H1 (cell line): Measurements from ENCODE around the gene INHA. TPM values are rescaled to one million over a fixed set of nuclear protein-coding genes. Genes with fewer than 3 reads are reported as not detected.

Experiments used
- CTCF ChIA-PET: fragments of 300-600 bp; sonication (Branson Sonifier 250); formaldehyde crosslinking; loops from one replicate; lab custom pipeline; 2021; ENCODE audit not compliant: partially characterized antibody; lab: Charles Lee
- POLR2A ChIA-PET: fragments of 300-600 bp; sonication (Branson Sonifier 250); formaldehyde crosslinking; loops from one replicate; lab custom pipeline; 2021; ENCODE audit warnings: inconsistent platforms; ENCODE audit not compliant: partially characterized antibody; lab: Charles Lee
- DNase-seq, 2 experiments: peaks; one replicate each; pipeline versions ENCODE4 v3.0.0 to v3.0.0-alpha.2; 2010 to 2022; ENCODE audit warnings: low spot score in 2 of 2, low read depth in 1 of 2, mixed read lengths in 1 of 2
- FAIRE-seq: peaks from 2 replicates; lab custom pipeline; 2011; peaks lifted over from hg19 to GRCh38; lab: Jason Lieb, UNC
- H2AFZ ChIP-seq: 2 replicates; pipeline ENCODE4 v1.8.1; 2012; ENCODE audit warnings: low read length, inconsistent platforms
- H2AK5ac ChIP-seq: 2 replicates; pipeline ENCODE4 v1.6.1; 2013; ENCODE audit warnings: low read depth, low read length
- H2BK120ac ChIP-seq: replicated peaks from 2 replicates; pipeline ENCODE3; 2013; ENCODE audit warnings: low read depth, low read length, inconsistent platforms
- H2BK12ac ChIP-seq: 2 replicates; pipeline ENCODE4 v1.6.1; 2013; ENCODE audit warnings: low read depth, low read length
- H2BK15ac ChIP-seq: 2 replicates; pipeline ENCODE4 v1.6.1; 2013; ENCODE audit warnings: low read length
- H2BK20ac ChIP-seq: 2 replicates; pipeline ENCODE4 v1.6.1; 2013; ENCODE audit warnings: low read length
- H2BK5ac ChIP-seq: 2 replicates; pipeline ENCODE4 v1.6.1; 2013; ENCODE audit warnings: low read depth, low read length
- H3K14ac ChIP-seq: 2 replicates; pipeline ENCODE4 v1.6.1; 2013; ENCODE audit warnings: inconsistent platforms; ENCODE audit not compliant: insufficient read length
- H3K18ac ChIP-seq: 2 replicates; pipeline ENCODE4 v1.6.1; 2013; ENCODE audit warnings: low read length; ENCODE audit errors: extremely low read depth
- H3K23ac ChIP-seq: 2 replicates; pipeline ENCODE4 v1.6.1; 2013; ENCODE audit warnings: inconsistent platforms; ENCODE audit not compliant: insufficient read length
- H3K23me2 ChIP-seq: 2 replicates; pipeline ENCODE4 v1.6.1; 2013; ENCODE audit warnings: low read depth, low read length
- H3K27ac ChIP-seq: 2 replicates; pipeline ENCODE4 v1.6.1; 2011; ENCODE audit warnings: low read depth, low read length, inconsistent platforms
- H3K27me3 ChIP-seq, 4 experiments: replicated peaks in 1 of 4; 1 replicate in 1 of 4; 2 replicates in 3 of 4; pipeline versions ENCODE4 v1.6.1 to v1.8.1; 2011 to 2013; ENCODE audit warnings: low read length in 3 of 4, mild to moderate bottlenecking in 3 of 4, inconsistent platforms in 2 of 4, mixed read lengths in 2 of 4, moderate library complexity in 1 of 4; ENCODE audit not compliant: control insufficient read depth in 3 of 4, insufficient read depth in 3 of 4; ENCODE audit errors: extremely low read depth in 1 of 4
- H3K36me3 ChIP-seq, 4 experiments: 2 replicates each; pipeline versions ENCODE4 v1.6.1 to v1.8.1; 2011 to 2013; ENCODE audit warnings: mild to moderate bottlenecking in 4 of 4, low read length in 3 of 4, moderate library complexity in 2 of 4, control low read depth in 1 of 4, inconsistent platforms in 1 of 4; ENCODE audit not compliant: insufficient read depth in 4 of 4, control insufficient read depth in 2 of 4
- H3K4ac ChIP-seq: replicated peaks from 2 replicates; pipeline ENCODE3; 2013; ENCODE audit warnings: low read length, low read depth, mixed read lengths, inconsistent platforms; ENCODE audit not compliant: insufficient read length
- H3K4me1 ChIP-seq, 4 experiments: replicated peaks in 1 of 4; 1 replicate in 1 of 4; 2 replicates in 3 of 4; pipeline versions ENCODE4 v1.6.1 to v1.8.1; 2011 to 2013; ENCODE audit warnings: low read length in 3 of 4, inconsistent platforms in 2 of 4, mixed read lengths in 1 of 4; ENCODE audit not compliant: insufficient read depth in 4 of 4, control insufficient read depth in 3 of 4
- H3K4me2 ChIP-seq, 2 experiments: 2 replicates each; pipeline versions ENCODE4 v1.6.1 to v1.8.1; 2011 to 2013; ENCODE audit warnings: low read depth in 2 of 2, low read length in 2 of 2, control low read depth in 1 of 2, inconsistent platforms in 1 of 2, mild to moderate bottlenecking in 1 of 2; ENCODE audit not compliant: insufficient read depth in 1 of 2
- H3K4me3 ChIP-seq, 4 experiments: fragments of 200-600, 300-600 bp in 1 of 4; sonication (generic), shearing (Covaris generic), sonication (Bioruptor Twin) in 1 of 4; 2 replicates each; pipeline versions ENCODE4 v1.5.1 to v1.8.1; 2011 to 2016; ENCODE audit warnings: low read length in 4 of 4, low read depth in 3 of 4, control low read depth in 2 of 4, inconsistent platforms in 2 of 4, mild to moderate bottlenecking in 2 of 4, mixed read lengths in 1 of 4, moderate library complexity in 1 of 4; ENCODE audit not compliant: insufficient read depth in 2 of 4; ENCODE audit errors: extremely low read depth in 1 of 4
- H3K56ac ChIP-seq: replicated peaks from 2 replicates; pipeline ENCODE3; 2013; ENCODE audit warnings: low read depth, mild to moderate bottlenecking, mixed read lengths, low read length, inconsistent platforms; ENCODE audit not compliant: insufficient read length
- H3K79me1 ChIP-seq: 2 replicates; pipeline ENCODE4 v1.6.1; 2013; ENCODE audit warnings: low read depth, low read length, control low read depth
- H3K79me2 ChIP-seq, 2 experiments: 2 replicates each; pipeline versions ENCODE4 v1.6.1 to v1.8.1; 2012 to 2013; ENCODE audit warnings: low read length in 2 of 2, mild to moderate bottlenecking in 2 of 2, inconsistent platforms in 1 of 2; ENCODE audit not compliant: insufficient read depth in 2 of 2, control insufficient read depth in 1 of 2
- H3K9ac ChIP-seq, 4 experiments: replicated peaks in 1 of 4; 1 replicate in 1 of 4; 2 replicates in 3 of 4; pipeline versions ENCODE4 v1.6.1 to v1.8.1; 2011 to 2013; ENCODE audit warnings: low read depth in 3 of 4, low read length in 3 of 4, control low read depth in 2 of 4, mild to moderate bottlenecking in 2 of 4, moderate library complexity in 2 of 4, inconsistent platforms in 1 of 4; ENCODE audit errors: extremely low read depth in 1 of 4
- H3K9me3 ChIP-seq, 2 experiments: 2 replicates each; pipeline versions ENCODE4 v1.6.1 to v1.8.1; 2012 to 2013; ENCODE audit warnings: mild to moderate bottlenecking in 2 of 2, moderate library complexity in 2 of 2, control low read depth in 1 of 2, inconsistent platforms in 1 of 2, low read depth in 1 of 2, low read length in 1 of 2, mixed read lengths in 1 of 2; ENCODE audit not compliant: insufficient read depth in 2 of 2
- H4K20me1 ChIP-seq, 2 experiments: replicated peaks in 1 of 2; 2 replicates each; pipeline versions ENCODE3 to v1.8.1; 2011 to 2013; ENCODE audit warnings: inconsistent platforms in 2 of 2, low read length in 2 of 2, mild to moderate bottlenecking in 1 of 2; ENCODE audit not compliant: insufficient read depth in 2 of 2, control insufficient read depth in 1 of 2
- H4K5ac ChIP-seq: 2 replicates; pipeline ENCODE4 v1.6.1; 2013; ENCODE audit warnings: low read length, low read depth, mixed read lengths, inconsistent platforms; ENCODE audit not compliant: insufficient read length
- H4K8ac ChIP-seq: 2 replicates; pipeline ENCODE4 v1.8.0; 2013; ENCODE audit warnings: mild to moderate bottlenecking, moderate library complexity, low read length, inconsistent platforms; ENCODE audit not compliant: insufficient read depth; ENCODE audit errors: extremely low read depth
- H4K91ac ChIP-seq: replicated peaks from 2 replicates; pipeline ENCODE3; 2013; ENCODE audit warnings: low read length, mixed read lengths, inconsistent platforms; ENCODE audit not compliant: insufficient read length
- CTBP2 ChIP-seq: IDR thresholded peaks from 2 replicates; pipeline ENCODE4 v1.7.0; 2011; ENCODE audit warnings: borderline replicate concordance, mild to moderate bottlenecking, moderate library complexity, mixed read lengths, low read length; ENCODE audit not compliant: insufficient read depth, insufficient read length
- EGR1 ChIP-seq: IDR thresholded peaks from 2 replicates; pipeline ENCODE4 v1.6.1; 2011; ENCODE audit warnings: low read depth, low read length, borderline replicate concordance
- MAFK ChIP-seq: IDR thresholded peaks from 2 replicates; pipeline ENCODE4 v1.6.1; 2012; ENCODE audit warnings: low read depth, mild to moderate bottlenecking, improper control_type of control experiment, low read length
- SAP30 ChIP-seq: fragments of 300-600 bp; sonication (generic); IDR thresholded peaks from 2 replicates; pipeline ENCODE4 v1.7.1; 2012; ENCODE audit warnings: low read length, moderate library complexity, mild to moderate bottlenecking, inconsistent platforms; ENCODE audit not compliant: insufficient read depth, insufficient replicate concordance
- TAF1 ChIP-seq: IDR thresholded peaks from 2 replicates; pipeline ENCODE4 v1.6.1; 2011; ENCODE audit warnings: mild to moderate bottlenecking, low read depth, low read length
- YY1 ChIP-seq: IDR thresholded peaks from 2 replicates; pipeline ENCODE4 v1.6.1; 2011; ENCODE audit warnings: low read depth, mild to moderate bottlenecking, low read length
- ZNF274 ChIP-seq: IDR thresholded peaks from 2 replicates; pipeline ENCODE4 v1.7.0; 2012; ENCODE audit warnings: low read length, borderline replicate concordance; ENCODE audit errors: extremely low read depth
- WGBS, 2 experiments: shearing (Covaris generic) in 1 of 2; methylation state at CpG; one replicate each; pipeline versions ENCODE4 v1.1.6 to v1.1.7; 2013 to 2015; ENCODE audit warnings: low lambda C conversion rate in 2 of 2, mixed read lengths in 2 of 2, inconsistent platforms in 1 of 2, low coverage in 1 of 2, missing lambda C conversion rate in 1 of 2; ENCODE audit not compliant: insufficient replicate concordance in 2 of 2, insufficient coverage in 1 of 2, insufficient read length in 1 of 2; ENCODE audit errors: extremely low coverage in 1 of 2, missing lambda C conversion rate in 1 of 2; 5-methylcytosine and 5-hydroxymethylcytosine counted together
- polyA plus RNA-seq, 7 experiments: library from polyadenylated mRNA; depleted of rRNA in 3 of 7; stranded (reverse) in 5 of 7; unstranded in 2 of 7; fragments of >200 nt in 5 of 7; fragments of 200-250 nt in 2 of 7; gene quantifications; 1 replicate in 5 of 7; 2 replicates in 1 of 7; 4 replicates in 1 of 7; pipeline versions ENCODE4 v1.2.1 to v1.2.3, GENCODE V29; 2011 to 2013; ENCODE audit warnings: missing spikeins in 2 of 7, mixed read lengths in 2 of 7
- total RNA-seq: library from RNA; stranded (reverse); fragmentation: NEBNext Ultra II Directional; extraction: Animal tissue kit (Norgen Biotek cat#: 25700); gene quantifications from 2 replicates; pipeline ENCODE4 v1.2.1, GENCODE V29; 2021
- TF ChIP-seq, protein P1 (sequence below): IDR thresholded peaks from 2 replicates; pipeline ENCODE4 v1.6.1; 2011; ENCODE audit warnings: low read length, improper control_type of control experiment

Gene INHA
- total and polyA plus RNA-seq, 2 of the 8 experiments (the other 6 are each of a cell fraction or from before 2014, with no cell fraction given), result 0.65 to 2.7 TPM

- Histone ChIP-seq H3K79me2 (peaks cover 0 to 6% of the 10 kb centered on the region in 2 experiments; a peak in 1 of 4 replicates), H3K4me3 (no peak overlapping the region), H3K56ac (no peak overlapping the region), H2BK15ac (no peak overlapping the region), H4K20me1 (peaks cover 11 to 15% of the 10 kb centered on the region in 2 experiments), H3K18ac (no peak overlapping the region), H3K4ac (no peak overlapping the region), H3K4me2 (no peak overlapping the region; a peak in 1 of 4 replicates), H2AFZ (no peak overlapping the region), H3K27ac (no peak overlapping the region), H3K4me1 (peaks cover 5 to 28% (median 19%) of the 10 kb centered on the region in 4 experiments), H2AK5ac (no peak overlapping the region), H3K23me2 (peaks cover 11% of the 10 kb centered on the region; the same call in 1 of the 2 replicates), H4K91ac (no peak overlapping the region), H2BK12ac (no peak overlapping the region), H3K79me1 (peaks cover 4% of the 10 kb centered on the region; the same call in 1 of the 2 replicates), H3K14ac (no peak overlapping the region), H3K9ac (no peak overlapping the region), H4K5ac (no peak overlapping the region), H3K27me3 (peaks cover 0 to 4% (median 0%) of the 10 kb centered on the region in 4 experiments; a peak in 2 of 7 replicates), H3K36me3 (peaks cover 4 to 22% (median 12%) of the 10 kb centered on the region in 4 experiments; a peak in 6 of 8 replicates), H4K8ac (peak overlapping the region; percentile 12), H2BK5ac (no peak overlapping the region), H3K9me3 (no peaks in the 10 kb centered on the region), H3K23ac (no peak overlapping the region), H2BK20ac (no peak overlapping the region), H2BK120ac (no peak overlapping the region)
- FAIRE-seq (peak; percentile 7), DNase-seq (no peak)
- whole genome bisulfite sequencing, 2 experiments, result 91% methylated on average over 12 of the region's 12 CpGs; no CpG with 5 or more reads in 1 of the 2 experiments
- POLR2A ChIA-PET, result interaction anchor here (0.8 to 5.4 kb wide), 10 partner anchors 9 to 56 kb away, joined by 3 to 23 read pairs (median 6); partner anchors contain the start of genes INHA, OBSL1 and STK11IP
- CTCF ChIA-PET, result interaction anchor here (0.6 to 113.1 kb wide), 47 partner anchors 7 to 483 kb away, joined by 3 to 7248 read pairs (median 6); partner anchors contain the start of genes ASIC4, DES, GLB1L and GMPPA
- TF ChIP-seq CTBP2 (no peak), MAFK (no peak), YY1 (no peak), SAP30 (no peak), ZNF274 (no peak), TAF1 (no peak), EGR1 (no peak)
- TF ChIP-seq, protein P1, sequence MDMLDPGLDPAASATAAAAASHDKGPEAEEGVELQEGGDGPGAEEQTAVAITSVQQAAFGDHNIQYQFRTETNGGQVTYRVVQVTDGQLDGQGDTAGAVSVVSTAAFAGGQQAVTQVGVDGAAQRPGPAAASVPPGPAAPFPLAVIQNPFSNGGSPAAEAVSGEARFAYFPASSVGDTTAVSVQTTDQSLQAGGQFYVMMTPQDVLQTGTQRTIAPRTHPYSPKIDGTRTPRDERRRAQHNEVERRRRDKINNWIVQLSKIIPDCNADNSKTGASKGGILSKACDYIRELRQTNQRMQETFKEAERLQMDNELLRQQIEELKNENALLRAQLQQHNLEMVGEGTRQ, result no peak
Observed at GRCh38 chr2:219540784-219541504, 31.2 kb upstream of the INHA start.
